Fibroblast of lung (primary cell): Measurements from ENCODE around the gene COL5A2. TPM values are rescaled to one million over a fixed set of nuclear protein-coding genes. Genes with fewer than 3 reads are reported as not detected.

ENCODE experiments used
- DNase-seq, 2 donors: peaks; one replicate each; pipeline versions ENCODE4 v3.0.0 to v3.0.0-alpha.2; 2010; ENCODE audit warnings: low read depth in 2 of 2
- H2AFZ ChIP-seq: 2 replicates; pipeline ENCODE4 v1.5.1; 2012; ENCODE audit warnings: low read length, control low read depth, inconsistent platforms
- H3K27ac ChIP-seq: 2 replicates; pipeline ENCODE4 v1.5.1; 2011; ENCODE audit warnings: low read length, control low read depth; ENCODE audit not compliant: insufficient read depth
- H3K27me3 ChIP-seq: 2 replicates; pipeline ENCODE4 v1.5.1; 2011; ENCODE audit warnings: mild to moderate bottlenecking, low read length; ENCODE audit not compliant: control insufficient read depth, insufficient read depth
- H3K36me3 ChIP-seq: 2 replicates; pipeline ENCODE4 v1.5.1; 2011; ENCODE audit warnings: low read length; ENCODE audit not compliant: control insufficient read depth, insufficient read depth
- H3K4me1 ChIP-seq: 2 replicates; pipeline ENCODE4 v1.5.1; 2011; ENCODE audit warnings: low read length; ENCODE audit not compliant: control insufficient read depth, insufficient read depth; ENCODE audit errors: extremely low read depth
- H3K4me2 ChIP-seq: 2 replicates; pipeline ENCODE4 v1.5.1; 2011; ENCODE audit warnings: low read length, control low read depth; ENCODE audit not compliant: insufficient read depth; ENCODE audit errors: extremely low read depth
- H3K4me3 ChIP-seq, 4 experiments: fragments of 200-600 bp in 1 of 4; sonication (generic) in 1 of 4; replicated peaks in 1 of 4; 2 replicates each; pipeline ENCODE4 v1.5.1; 2011 to 2016; ENCODE audit warnings: low read length in 4 of 4, low read depth in 3 of 4, mild to moderate bottlenecking in 3 of 4, control low read depth in 2 of 4, inconsistent platforms in 1 of 4, mixed read lengths in 1 of 4; ENCODE audit not compliant: insufficient read depth in 1 of 4; ENCODE audit errors: control extremely low read depth in 1 of 4
- H3K79me2 ChIP-seq: 2 replicates; pipeline ENCODE4 v1.5.1; 2012; ENCODE audit warnings: mild to moderate bottlenecking, low read length, inconsistent platforms; ENCODE audit not compliant: control insufficient read depth, insufficient read depth
- H3K9ac ChIP-seq: 2 replicates; pipeline ENCODE4 v1.5.1; 2011; ENCODE audit warnings: mild to moderate bottlenecking, low read length, control low read depth; ENCODE audit not compliant: insufficient read depth
- H3K9me3 ChIP-seq: 2 replicates; pipeline ENCODE4 v1.5.1; 2012; ENCODE audit warnings: low read depth, low read length; ENCODE audit not compliant: control insufficient read depth, insufficient read depth
- H4K20me1 ChIP-seq: 2 replicates; pipeline ENCODE4 v1.5.1; 2011; ENCODE audit warnings: low read length; ENCODE audit not compliant: control insufficient read depth, insufficient read depth; ENCODE audit errors: extremely low read depth
- CTCF ChIP-seq, 2 donors: IDR thresholded peaks in 1 of 2; conservative IDR thresholded peaks in 1 of 2; 1 replicate in 1 of 2; 2 replicates in 1 of 2; pipeline ENCODE4 v1.5.1; 2011 to 2012; ENCODE audit warnings: low read length in 2 of 2, control low read depth in 1 of 2, inconsistent platforms in 1 of 2, low read depth in 1 of 2, mild to moderate bottlenecking in 1 of 2
- EZH2 ChIP-seq: IDR thresholded peaks from 2 replicates; pipeline ENCODE4 v1.5.1; 2012; ENCODE audit warnings: low read length, control low read depth, mild to moderate bottlenecking; ENCODE audit errors: missing control alignments
- polyA plus RNA-seq, 2 donors: library from polyadenylated mRNA; depleted of rRNA in 1 of 2; stranded (reverse) in 1 of 2; unstranded in 1 of 2; fragments of >200 nt; gene quantifications; 2 replicates each; pipeline ENCODE4 v1.2.1, GENCODE V29; 2011 to 2012; ENCODE audit warnings: missing spikeins in 1 of 2
- total RNA-seq: library from RNA; depleted of rRNA; stranded (reverse); fragments of >200 nt; gene quantifications from 2 replicates; pipeline ENCODE4 v1.2.1, GENCODE V29; 2014

COL5A2 gene
- total and polyA plus RNA-seq, 2 donors (not counting 1 experiment from before 2014, with no cell fraction given) = 253 to 353 TPM

DNA sequence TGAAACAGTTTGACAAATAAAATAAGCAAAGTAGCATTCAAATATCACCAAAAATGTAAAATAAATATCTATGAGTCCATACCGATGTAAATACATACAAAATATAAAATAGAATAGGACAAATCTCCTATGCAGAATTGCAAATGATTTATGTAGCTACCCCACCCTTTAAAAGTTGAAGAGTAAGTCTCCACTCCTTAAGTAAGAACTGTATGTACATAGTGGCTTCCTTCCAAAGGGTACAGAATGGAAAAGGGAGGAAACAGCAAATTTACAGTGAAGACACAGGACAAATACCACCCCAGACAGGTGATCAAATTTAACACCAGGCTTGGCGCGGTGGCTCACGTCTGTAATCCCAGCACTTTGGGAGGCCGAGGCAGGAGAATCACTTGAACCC lies 40.8 kb downstream of the COL5A2 start:
- H3K9me3 ChIP-seq = no peaks in the 10 kb centered on the region
- peaks cover 2% of the 10 kb centered on the region for H3K4me1 ChIP-seq
- H3K36me3 ChIP-seq = no peaks in the 10 kb centered on the region
- no peaks in the 10 kb centered on the region for H4K20me1 ChIP-seq
- no peak overlapping the region for H3K4me2 ChIP-seq
- no peak for TF ChIP-seq CTCF (conservative IDR thresholded peaks at IDR 0.05 in 1 of 2, IDR thresholded peaks at IDR 0.05 in 1 of 2; ENCODE audit: low read depth in 1 of 2, low read length in 2 of 2)
- no peak for TF ChIP-seq EZH2
- no peak overlapping the region for H3K9ac ChIP-seq
- no peak for DNase-seq
- peaks cover 75% of the 10 kb centered on the region for H3K79me2 ChIP-seq
- no peak overlapping the region for H3K4me3 ChIP-seq
- H3K27ac ChIP-seq = no peak overlapping the region
- no peak overlapping the region for H2AFZ ChIP-seq
- H3K27me3 ChIP-seq = no peaks in the 10 kb centered on the region

DNA sequence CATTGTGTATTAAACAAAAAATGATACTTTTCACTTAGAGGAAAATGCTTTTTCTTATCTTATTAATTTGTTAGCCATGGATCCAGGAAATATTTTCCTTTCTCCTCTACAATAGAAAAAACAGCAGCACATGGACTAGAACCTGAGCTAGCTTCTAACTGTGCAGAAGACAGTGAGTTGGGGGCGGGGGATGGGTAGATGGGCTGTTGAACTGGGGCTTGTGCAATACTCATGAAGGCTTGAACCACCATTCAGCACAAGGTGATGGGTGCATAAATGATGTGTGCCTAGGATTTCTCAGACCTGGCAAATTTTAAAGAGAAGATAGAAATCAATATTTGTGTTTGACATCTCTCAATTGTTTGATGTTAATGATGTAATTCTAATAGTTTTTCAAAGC lies 42.0 kb downstream of the COL5A2 start:
- H3K4me1 ChIP-seq = peaks cover 2% of the 10 kb centered on the region

DNA sequence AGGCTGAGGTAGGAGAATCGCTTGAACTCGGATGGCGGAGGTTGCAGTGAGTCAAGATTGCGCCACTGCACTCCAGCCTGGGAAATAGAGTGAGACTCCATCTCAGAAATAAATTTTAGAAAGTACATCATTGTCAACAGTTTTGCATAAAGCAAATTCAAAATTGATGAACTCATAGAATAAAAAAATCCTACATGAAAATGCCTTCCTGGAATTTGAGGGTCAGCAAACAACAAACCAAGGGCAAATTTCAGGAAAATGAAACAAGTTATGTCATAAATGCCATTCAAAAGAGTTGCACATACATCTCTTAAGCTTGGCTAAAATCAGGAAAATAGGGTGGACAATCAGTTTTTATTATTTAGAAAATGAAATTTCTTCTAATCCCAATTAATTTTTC lies 45.1 kb downstream of the COL5A2 start:
- peaks cover 78% of the 10 kb centered on the region for H3K79me2 ChIP-seq
- no peaks in the 10 kb centered on the region for H3K9me3 ChIP-seq
- TF ChIP-seq EZH2 = no peak
- TF ChIP-seq CTCF (conservative IDR thresholded peaks at IDR 0.05 in 1 of 2, IDR thresholded peaks at IDR 0.05 in 1 of 2; ENCODE audit: low read depth in 1 of 2, low read length in 2 of 2) = no peak
- no peaks in the 10 kb centered on the region for H3K36me3 ChIP-seq
- no peak overlapping the region for H3K27ac ChIP-seq
- H3K4me2 ChIP-seq = no peak overlapping the region
- peaks cover 9% of the 10 kb centered on the region for H3K4me1 ChIP-seq
- no peak overlapping the region for H3K9ac ChIP-seq
- H4K20me1 ChIP-seq = peaks cover 1% of the 10 kb centered on the region
- DNase-seq = peak in 1 of 2 donors; percentile 33
- no peaks in the 10 kb centered on the region for H3K27me3 ChIP-seq
- no peak overlapping the region for H2AFZ ChIP-seq
- no peak overlapping the region for H3K4me3 ChIP-seq

More for the DNA sequence above, 42.0 kb downstream of the COL5A2 start:
- TF ChIP-seq EZH2 (no peak), CTCF (conservative IDR thresholded peaks at IDR 0.05 in 1 of 2, IDR thresholded peaks at IDR 0.05 in 1 of 2; ENCODE audit: low read depth in 1 of 2, low read length in 2 of 2) (no peak)
- Histone ChIP-seq H3K4me2 (no peak overlapping the region), H3K27me3 (no peaks in the 10 kb centered on the region), H3K27ac (no peak overlapping the region), H3K9me3 (no peaks in the 10 kb centered on the region), H3K4me3 (no peak overlapping the region), H3K79me2 (peaks cover 75% of the 10 kb centered on the region), H3K36me3 (no peaks in the 10 kb centered on the region), H3K9ac (no peak overlapping the region), H2AFZ (no peak overlapping the region), H4K20me1 (no peaks in the 10 kb centered on the region)
- no peak for DNase-seq
